ENCODE measurements around the gene CD27. TPM values are rescaled to one million over a fixed set of nuclear protein-coding genes. Genes with fewer than 3 reads are reported as not detected.

CD27 gene
- total and polyA plus RNA-seq, 9 of the 15 experiments (the other 6 are each of a cell fraction or from before 2014, with no cell fraction given) = 0.24 TPM; not detected in 8

GRCh38 chr12:6430124-6430989, 14.4 kb upstream of the CD27 start (continued):
- TF ChIP-seq HMGXB4 (CRISPR knock-in tag; IDR thresholded peaks at IDR 0.05) (no peak), ATF7 (IDR thresholded peaks at IDR 0.05) (peak; percentile 66), ETV6 (IDR thresholded peaks at IDR 0.05; ENCODE audit: borderline replicate concordance in 1 of 2, low read depth in 2 of 2, low read length in 1 of 2) (no peak), ETV6 (CRISPR knock-in tag; IDR thresholded peaks at IDR 0.05; ENCODE audit: borderline replicate concordance) (no peak), TCF3 (CRISPR knock-in tag; IDR thresholded peaks at IDR 0.05) (peak; percentile 20; the same call in 1 of the 2 replicates), PHF20 (IDR thresholded peaks at IDR 0.05; ENCODE audit: partially characterized antibody) (no peak), ZNF277 (CRISPR knock-in tag; IDR thresholded peaks at IDR 0.05; ENCODE audit: borderline replicate concordance) (no peak), PCBP2 (IDR thresholded peaks at IDR 0.05; ENCODE audit: low read depth, low read length, poor library complexity, severe bottlenecking) (no peak), ZEB2 (IDR thresholded peaks at IDR 0.05) (no peak; the same call in 1 of the 2 replicates), SRSF1 (IDR thresholded peaks at IDR 0.05; ENCODE audit: low read depth, low read length) (no peak), MBD2 (IDR thresholded peaks at IDR 0.05; ENCODE audit: borderline replicate concordance, low read depth) (0 out of 2 replicates have a peak, but pooled peaks have one; percentile 34), PTTG1 (tag; IDR thresholded peaks at IDR 0.05; ENCODE audit: low read depth) (no peak), TAF15 (IDR thresholded peaks at IDR 0.05; ENCODE audit: low read depth, low read length) (no peak), ZNF3 (CRISPR knock-in tag; IDR thresholded peaks at IDR 0.05) (no peak), TAF9B (IDR thresholded peaks at IDR 0.05; ENCODE audit: partially characterized antibody) (peak; percentile 53), MYNN (IDR thresholded peaks at IDR 0.05) (peak; percentile 89), MYNN (CRISPR knock-in tag; IDR thresholded peaks at IDR 0.05) (no peak), HNRNPH1 (optimal IDR thresholded peaks at IDR 0.05; ENCODE audit: low read depth, low read length) (no peak)
- TF ChIP-seq, protein P1, sequence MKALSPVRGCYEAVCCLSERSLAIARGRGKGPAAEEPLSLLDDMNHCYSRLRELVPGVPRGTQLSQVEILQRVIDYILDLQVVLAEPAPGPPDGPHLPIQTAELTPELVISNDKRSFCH (CRISPR knock-in tag; IDR thresholded peaks at IDR 0.05) = no peak
- TF ChIP-seq, protein P1 (tag; IDR thresholded peaks at IDR 0.05) = no peak
- TF ChIP-seq, protein P2, sequence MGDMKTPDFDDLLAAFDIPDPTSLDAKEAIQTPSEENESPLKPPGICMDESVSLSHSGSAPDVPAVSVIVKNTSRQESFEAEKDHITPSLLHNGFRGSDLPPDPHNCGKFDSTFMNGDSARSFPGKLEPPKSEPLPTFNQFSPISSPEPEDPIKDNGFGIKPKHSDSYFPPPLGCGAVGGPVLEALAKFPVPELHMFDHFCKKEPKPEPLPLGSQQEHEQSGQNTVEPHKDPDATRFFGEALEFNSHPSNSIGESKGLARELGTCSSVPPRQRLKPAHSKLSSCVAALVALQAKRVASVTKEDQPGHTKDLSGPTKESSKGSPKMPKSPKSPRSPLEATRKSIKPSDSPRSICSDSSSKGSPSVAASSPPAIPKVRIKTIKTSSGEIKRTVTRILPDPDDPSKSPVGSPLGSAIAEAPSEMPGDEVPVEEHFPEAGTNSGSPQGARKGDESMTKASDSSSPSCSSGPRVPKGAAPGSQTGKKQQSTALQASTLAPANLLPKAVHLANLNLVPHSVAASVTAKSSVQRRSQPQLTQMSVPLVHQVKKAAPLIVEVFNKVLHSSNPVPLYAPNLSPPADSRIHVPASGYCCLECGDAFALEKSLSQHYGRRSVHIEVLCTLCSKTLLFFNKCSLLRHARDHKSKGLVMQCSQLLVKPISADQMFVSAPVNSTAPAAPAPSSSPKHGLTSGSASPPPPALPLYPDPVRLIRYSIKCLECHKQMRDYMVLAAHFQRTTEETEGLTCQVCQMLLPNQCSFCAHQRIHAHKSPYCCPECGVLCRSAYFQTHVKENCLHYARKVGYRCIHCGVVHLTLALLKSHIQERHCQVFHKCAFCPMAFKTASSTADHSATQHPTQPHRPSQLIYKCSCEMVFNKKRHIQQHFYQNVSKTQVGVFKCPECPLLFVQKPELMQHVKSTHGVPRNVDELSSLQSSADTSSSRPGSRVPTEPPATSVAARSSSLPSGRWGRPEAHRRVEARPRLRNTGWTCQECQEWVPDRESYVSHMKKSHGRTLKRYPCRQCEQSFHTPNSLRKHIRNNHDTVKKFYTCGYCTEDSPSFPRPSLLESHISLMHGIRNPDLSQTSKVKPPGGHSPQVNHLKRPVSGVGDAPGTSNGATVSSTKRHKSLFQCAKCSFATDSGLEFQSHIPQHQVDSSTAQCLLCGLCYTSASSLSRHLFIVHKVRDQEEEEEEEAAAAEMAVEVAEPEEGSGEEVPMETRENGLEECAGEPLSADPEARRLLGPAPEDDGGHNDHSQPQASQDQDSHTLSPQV (IDR thresholded peaks at IDR 0.05) = peak; percentile 76; the same call in 1 of the 2 replicates

All from K562 (cell line).